SW 1271 (cell line): ENCODE measurements around the gene TBC1D9B.
"Not testable (repeated sequence)": the region's sequence is repeated elsewhere in the genome, so short reads cannot be mapped to it uniquely, and the experiment has no call there.

Experiments
- DNase-seq, 2 experiments: peaks; one replicate each; lab custom pipeline; 2025; lab: John Stamatoyannopoulos, UW

TBC1D9B gene

GRCh38 chr5:179885491-179886090, 22.1 kb downstream of the TBC1D9B start:
- DNase-seq: no peak

DNA sequence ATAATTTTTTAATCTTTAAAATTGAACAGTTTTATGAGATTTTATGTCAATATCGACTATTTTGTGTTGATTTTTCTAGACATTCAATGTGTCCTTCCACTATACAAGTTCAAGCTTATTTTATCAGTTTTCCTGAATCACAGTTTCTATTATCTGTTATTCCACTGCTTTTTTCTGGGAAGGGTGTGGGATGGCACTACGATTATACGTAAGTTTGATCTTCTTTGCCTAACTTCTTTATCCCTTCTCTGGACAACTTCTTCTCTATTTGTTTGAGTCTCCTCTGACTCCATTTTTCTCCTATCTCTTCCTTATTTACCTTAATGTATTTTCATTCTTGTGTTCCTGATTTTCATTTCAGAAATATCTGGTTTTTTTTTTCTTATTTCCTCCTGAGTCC, 24.5 kb downstream of the TBC1D9B start:
- no peak for DNase-seq

DNA sequence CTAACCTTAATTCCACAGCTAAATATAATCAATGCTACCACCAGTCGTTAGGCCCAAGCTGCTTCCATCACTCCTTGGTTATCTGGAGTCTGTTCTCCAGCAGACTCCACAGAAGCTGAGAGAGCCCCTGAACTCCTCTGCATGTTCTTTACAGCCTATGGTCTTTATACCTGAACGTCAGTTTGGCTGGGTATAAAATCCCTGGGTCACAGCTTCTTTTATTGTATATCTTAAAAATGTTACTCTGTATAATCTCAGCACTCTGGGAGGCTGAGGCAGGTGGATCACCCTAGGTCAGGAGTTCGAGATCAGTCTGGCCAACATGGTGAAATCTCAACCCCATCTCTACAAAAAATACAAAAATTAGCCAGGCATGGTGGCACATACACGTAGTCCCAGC, 25.4 kb downstream of the TBC1D9B start:
- no peak for DNase-seq

DNA sequence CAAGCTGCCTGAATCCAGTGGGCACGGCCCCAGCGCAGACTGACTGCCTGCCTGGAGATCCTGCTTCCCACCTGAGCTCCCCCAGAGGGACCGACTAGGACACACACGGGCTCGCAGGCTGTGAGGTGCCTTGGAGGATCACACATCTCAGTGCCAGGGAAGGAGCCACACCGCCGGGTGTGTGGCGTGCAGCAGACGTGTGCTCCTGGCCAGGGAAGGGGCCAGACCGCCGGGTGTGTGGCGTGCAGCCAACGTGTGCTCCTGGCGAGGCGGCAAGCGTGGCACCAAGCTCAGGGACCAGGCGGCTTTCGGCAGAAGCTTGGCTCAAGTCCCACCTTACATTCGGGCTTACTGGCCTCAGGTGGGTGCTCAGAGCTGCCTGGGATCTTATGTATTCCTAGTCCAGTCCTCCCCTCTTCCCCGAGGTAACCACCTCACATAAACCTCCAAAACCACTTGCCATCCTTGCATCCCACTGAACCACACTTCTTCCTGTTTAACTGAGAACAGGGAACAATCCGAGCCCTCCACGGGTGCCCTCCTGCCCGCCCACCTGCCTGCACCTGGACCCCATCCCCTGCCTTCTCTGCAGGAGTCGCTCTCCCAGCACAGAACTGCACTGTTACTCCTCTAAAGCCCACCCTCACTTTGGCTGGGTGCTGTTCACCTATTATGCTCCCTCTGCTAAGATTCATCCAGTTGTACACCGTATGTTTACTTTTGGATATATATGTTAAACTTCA, 26.7 kb downstream of the TBC1D9B start:
- DNase-seq: no peak

GRCh38 chr5:179880066-179880650, 27.5 kb downstream of the TBC1D9B start:
- no peak for DNase-seq

DNA sequence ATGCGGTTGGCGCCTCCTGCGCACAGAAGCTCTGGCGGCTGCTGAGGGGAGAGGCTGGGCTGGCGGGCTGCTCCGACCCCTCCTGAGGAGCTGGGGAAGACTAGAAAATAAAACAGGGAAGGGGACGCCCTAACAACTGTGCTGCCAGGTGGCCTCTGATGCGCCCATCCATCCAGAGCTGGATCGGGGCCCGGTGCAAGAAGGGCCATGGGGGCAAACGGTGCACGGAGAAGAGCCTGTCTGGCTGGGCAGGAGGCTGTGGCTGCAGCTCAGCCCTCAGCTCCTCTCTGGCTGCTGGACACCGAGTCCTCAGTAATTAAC, 28.0 kb downstream of the TBC1D9B start:
- DNase-seq: no peak

- DNase-seq: no peak
Measured at GRCh38 chr5:179879003-179879689, 28.6 kb downstream of the TBC1D9B start.

GRCh38 chr5:179878222-179879002, 29.3 kb downstream of the TBC1D9B start:
- DNase-seq: no peak

DNA sequence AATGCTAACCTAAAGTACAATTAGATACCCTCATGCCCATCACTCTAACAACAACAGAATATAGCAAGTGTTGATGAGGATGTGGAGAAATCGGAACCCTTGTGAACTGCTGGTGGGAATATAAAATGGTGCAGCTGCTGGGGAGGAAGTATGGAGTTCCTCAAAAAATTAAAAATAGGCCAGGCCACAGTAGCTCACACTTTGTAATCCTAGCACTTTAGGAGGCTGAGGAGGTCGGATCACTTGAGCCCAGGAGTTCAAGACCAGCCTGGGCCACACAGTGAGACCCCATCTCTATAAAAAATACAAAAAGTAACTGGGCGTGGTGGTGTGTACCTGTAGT, 31.1 kb downstream of the TBC1D9B start:
- no peak for DNase-seq

DNA sequence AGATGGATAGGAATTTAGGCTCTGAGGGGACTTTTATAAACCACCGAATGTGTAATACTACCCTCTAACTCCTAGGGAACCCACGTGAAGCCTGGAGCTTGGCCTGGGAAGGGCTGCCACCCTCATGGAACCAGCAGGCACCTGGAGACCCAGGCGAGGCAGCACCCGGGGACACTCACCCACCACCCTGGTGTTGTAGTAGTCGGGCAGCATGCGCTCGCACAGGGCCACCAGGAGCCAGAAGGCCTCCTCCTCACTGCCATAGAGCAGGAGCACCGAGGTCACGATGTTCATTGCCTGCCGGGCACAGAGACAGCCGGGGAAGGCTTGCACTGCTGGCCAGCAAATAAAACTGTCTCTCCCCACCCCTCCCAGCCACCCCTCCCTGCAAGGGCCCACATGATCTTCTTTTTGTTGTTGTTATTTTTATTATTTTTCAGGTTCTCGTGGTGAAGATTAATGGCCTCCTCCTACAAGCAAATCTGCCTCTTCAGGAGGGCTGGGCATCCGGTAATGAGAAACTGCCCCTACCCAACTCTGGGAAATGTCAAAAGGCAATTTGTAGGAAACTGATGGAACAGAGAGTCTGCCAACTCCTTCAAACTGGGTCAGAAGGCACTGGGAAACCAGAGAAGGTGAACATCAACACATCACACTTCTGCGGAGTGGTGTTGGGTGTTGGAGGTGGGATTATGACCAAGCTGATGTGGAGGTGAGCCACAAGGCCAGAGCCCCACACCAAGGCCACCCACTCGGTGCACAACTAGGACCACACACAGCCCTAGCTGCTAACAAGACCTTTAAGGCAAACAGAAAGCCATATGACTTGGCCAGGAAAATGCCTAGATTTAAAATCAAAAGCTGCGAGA, 31.7 kb downstream of the TBC1D9B start:
- DNase-seq: no peak

- no peak for DNase-seq
Measured at GRCh38 chr5:179874536-179875292, 33.0 kb downstream of the TBC1D9B start.

- DNase-seq: no peak
Measured at GRCh38 chr5:179874136-179874535, 33.6 kb downstream of the TBC1D9B start.

DNA sequence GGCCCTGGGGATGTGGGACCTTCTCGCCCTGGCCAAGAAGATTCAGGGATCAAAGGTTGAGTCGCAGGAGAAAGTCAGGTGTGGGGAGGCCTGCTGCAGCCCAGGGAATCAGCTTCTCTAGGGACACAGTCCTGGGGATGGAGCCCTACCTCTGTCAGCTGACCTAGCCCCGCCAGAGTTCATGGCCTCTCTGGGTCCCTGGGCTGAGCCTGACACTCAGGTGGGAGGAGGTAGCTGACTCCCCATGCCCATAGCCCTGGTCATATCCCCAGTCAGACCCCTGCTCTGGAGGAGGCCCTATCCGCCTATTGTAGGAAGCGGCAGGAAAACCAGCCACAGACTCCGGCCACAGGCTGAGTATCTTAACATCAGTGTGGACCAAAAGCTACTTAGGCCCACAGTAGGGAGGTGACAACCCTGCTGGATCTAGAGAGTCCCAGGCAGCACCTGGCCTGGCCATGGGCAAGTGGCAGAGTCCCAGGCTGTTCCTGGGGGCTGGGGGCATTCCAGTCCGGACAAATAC, 34.0 kb downstream of the TBC1D9B start:
- no peak for DNase-seq

DNA sequence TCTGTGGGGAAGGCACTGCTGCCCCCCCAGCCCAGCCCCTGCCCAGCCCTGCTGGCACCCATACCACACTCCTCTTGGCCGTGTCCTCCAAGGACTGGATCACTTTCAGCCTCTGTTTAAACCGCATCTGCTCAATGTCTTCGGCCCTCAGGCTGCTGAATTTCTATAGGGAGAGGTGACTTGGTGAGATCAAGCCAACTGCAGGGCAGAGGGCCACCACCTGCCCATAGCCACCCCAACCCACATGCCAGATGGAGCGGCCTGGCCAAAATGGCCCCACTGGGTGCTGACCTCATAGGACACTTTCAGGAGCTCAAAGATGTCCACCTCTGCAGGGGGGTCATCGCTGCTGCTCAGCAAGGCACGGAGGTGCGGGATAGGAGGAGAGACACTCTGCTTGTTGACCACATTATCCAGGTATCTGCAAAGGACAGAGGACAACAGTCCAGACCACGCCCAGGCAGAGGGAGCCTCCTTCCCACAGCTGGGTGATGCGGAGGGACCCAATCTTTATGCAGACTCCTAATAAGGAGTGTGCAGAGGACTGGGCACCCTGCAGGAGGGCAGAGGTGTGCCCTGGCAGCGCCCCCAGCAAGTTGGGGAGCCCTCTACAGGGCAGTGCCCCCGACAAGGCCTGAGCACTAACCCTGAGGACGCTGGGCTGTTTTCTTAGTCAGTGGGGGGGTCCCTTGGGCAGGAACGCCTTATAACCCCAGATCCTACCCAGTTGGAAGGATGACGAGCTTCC, 34.7 kb downstream of the TBC1D9B start:
- no peak for DNase-seq

GRCh38 chr5:179872055-179872827, 35.5 kb downstream of the TBC1D9B start:
- no peak for DNase-seq

DNA sequence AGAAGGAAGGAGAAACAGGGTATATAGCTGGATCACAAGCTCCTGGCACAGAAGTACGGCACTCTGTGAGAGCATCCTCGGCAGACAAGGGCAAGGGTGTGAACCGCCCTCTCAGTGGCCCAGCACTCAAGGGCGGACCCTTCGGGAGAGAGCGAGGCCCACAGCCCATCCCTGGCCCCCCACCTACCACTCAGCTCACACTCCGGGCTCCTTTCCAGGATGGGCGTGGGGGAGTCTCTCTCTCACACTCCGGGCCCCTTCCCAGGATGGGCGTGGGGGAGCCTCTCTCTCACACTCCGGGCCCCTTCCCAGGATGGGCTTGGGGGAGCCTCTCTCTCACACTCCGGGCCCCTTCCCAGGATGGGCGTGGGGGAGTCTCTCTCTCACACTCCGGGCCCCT, 36.2 kb downstream of the TBC1D9B start:
- DNase-seq: not testable (repeated sequence)

DNA sequence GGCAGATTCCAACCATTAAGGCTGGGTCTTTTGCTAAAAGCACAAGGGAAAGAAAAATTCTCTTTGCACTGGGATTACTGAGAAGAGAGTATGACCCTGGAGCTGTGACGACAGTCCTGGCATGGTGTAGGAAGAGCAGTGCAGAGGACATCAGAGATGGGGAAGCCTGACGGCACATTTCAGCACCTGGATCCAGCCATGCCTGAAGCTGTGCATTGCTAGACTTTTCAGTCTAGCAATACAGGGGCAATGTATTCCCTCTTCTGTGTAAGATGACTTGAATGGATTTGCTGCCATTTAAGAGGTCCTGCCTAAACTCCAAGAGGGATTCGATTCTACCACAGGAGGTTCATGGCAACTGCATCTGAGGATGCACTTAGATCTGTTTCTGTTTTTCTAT, 36.7 kb downstream of the TBC1D9B start:
- DNase-seq: no peak

DNA sequence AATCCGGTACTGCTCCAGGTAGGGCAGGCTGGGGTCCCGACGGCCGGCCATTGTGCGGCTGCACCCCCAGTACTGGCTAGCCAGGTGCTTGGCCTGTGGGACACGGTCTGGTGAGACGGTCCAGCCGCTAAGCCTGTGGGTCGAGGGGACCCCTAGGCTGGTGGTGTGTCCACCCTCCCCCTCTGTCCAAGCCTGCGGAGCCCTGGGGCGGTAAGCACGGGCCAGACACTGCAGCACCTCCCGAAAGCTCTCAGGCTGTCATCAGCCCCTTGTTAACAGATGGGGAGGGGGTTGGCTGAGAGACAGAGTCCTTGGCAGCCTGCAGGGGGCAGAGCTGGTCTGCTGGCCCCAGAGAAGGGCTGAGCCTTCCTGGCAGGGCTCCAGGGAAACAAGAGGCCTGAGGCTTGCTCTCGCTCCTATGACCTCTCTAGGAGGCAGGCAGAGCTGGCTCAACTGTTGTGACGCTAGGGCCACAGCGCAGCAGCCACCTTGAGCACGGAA, 37.2 kb downstream of the TBC1D9B start:
- no peak for DNase-seq
